Upper lobe of right lung (tissue), 1 donor: ENCODE results near the gene CCDC126. TPM values are rescaled to one million over a fixed set of nuclear protein-coding genes. Genes with fewer than 3 reads are reported as not detected.
A peak's percentile ranks its signal among the peaks of the same experiment; 100 is the strongest.
"Not testable (repeated sequence)": the region's sequence is repeated elsewhere in the genome, so short reads cannot be mapped to it uniquely, and the experiment has no call there.

Experiments
- ATAC-seq: fragments of 200-7000 bp; cut with Tn5 transposase; one replicate; pipeline ENCODE4 v1.9.1; 2020; ENCODE audit warnings: mild to moderate bottlenecking, moderate library complexity
- DNase-seq: peaks from one replicate; pipeline ENCODE4 v3.0.0-alpha.2; 2020
- H3K27ac ChIP-seq: fragments of 200-600 bp; one replicate; pipeline ENCODE4 v1.8.0; 2022
- H3K27me3 ChIP-seq: fragments of 200-600 bp; one replicate; pipeline ENCODE4 v1.8.0; 2022; ENCODE audit warnings: mild to moderate bottlenecking
- H3K36me3 ChIP-seq: fragments of 200-600 bp; one replicate; pipeline ENCODE4 v1.8.0; 2022
- H3K4me1 ChIP-seq: fragments of 200-600 bp; one replicate; pipeline ENCODE4 v1.8.0; 2022
- H3K4me3 ChIP-seq: fragments of 200-600 bp; one replicate; pipeline ENCODE4 v1.8.0; 2022; ENCODE audit warnings: mild to moderate bottlenecking
- H3K9me3 ChIP-seq: fragments of 200-600 bp; one replicate; pipeline ENCODE4 v1.8.0; 2022
- CTCF ChIP-seq: fragments of 200-600 bp; IDR thresholded peaks from one replicate; pipeline ENCODE4 v1.8.0; 2022; ENCODE audit warnings: antibody characterized with exemption
- intact Hi-C: fragments of 100-400 bp; cut with DNase I; formaldehyde crosslinking; loops from one replicate; pipeline ENCODE4 v1.11.0; 2022
- total RNA-seq: library from RNA; stranded (reverse); fragmentation: NEBNext Ultra II Directional; extraction: Animal tissue kit (Norgen Biotek cat#: 25700); gene quantifications from one replicate; pipeline ENCODE4 v1.2.1, GENCODE V29; 2021
- donor health status: DM: no; HTN: yes; CAD: no; lungs with severe emphysema.

Gene CCDC126
- total RNA-seq, 1 donor from 2014 or later: 14.4 TPM

DNA sequence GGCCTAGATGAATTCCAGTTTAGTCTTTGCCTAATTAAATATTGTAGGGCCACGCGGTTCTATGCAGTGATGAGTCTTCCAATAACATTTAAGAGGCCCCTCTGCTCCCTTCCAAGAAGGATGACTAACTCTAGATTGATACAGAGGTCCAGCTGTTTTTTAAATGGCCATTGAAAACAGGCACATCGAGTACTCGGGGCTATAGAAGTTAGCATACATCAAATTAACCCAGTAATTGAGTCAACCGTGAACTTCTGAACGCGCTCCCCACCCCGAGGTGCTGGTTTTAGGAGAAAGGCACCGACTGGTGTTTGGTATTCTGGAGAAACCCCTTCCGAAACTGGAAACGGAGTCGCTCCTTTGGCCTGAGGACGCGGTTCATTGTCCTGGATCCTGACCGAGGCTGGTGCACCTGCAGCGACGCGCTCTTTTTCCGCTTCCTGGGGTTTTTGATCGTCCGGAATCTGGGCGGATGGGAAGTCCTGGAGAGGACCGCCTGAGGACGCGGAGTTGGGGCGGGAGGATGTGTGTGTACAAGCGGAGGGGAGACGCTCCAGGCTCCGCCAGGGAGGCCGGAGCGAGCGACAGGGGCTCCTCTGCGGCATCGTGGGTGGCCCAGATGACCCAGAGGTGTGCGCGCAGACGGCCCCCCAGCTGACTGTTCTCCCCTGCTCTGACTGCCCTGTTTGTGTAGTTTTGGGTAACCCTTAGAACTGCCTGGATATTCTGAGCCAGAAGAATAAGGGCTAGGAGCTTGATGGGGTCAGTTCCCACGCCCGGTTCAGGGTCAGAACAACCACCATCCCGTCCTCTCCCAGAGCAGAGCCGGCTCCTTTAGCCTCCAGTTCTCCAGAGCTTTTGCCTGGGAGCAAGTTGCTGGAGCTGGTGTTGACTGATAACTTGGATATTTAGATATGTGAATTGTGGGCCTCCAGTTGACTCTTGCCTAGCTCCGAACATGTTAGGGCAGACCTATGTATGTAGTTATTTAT is 83.5 kb downstream of the CCDC126 start:
- H3K36me3 ChIP-seq: no peaks in the 10 kb centered on the region
- ATAC-seq (peak; percentile 88), DNase-seq (peak; percentile 86)
- H3K4me1 ChIP-seq: peaks cover 6% of the 10 kb centered on the region
- no peak for TF ChIP-seq CTCF
- intact Hi-C loops: no loop called here
- peak overlapping the region; percentile 94 for H3K4me3 ChIP-seq
- no peaks in the 10 kb centered on the region for H3K9me3 ChIP-seq
- no peaks in the 10 kb centered on the region for H3K27me3 ChIP-seq
- peak overlapping the region; percentile 88 for H3K27ac ChIP-seq

DNA sequence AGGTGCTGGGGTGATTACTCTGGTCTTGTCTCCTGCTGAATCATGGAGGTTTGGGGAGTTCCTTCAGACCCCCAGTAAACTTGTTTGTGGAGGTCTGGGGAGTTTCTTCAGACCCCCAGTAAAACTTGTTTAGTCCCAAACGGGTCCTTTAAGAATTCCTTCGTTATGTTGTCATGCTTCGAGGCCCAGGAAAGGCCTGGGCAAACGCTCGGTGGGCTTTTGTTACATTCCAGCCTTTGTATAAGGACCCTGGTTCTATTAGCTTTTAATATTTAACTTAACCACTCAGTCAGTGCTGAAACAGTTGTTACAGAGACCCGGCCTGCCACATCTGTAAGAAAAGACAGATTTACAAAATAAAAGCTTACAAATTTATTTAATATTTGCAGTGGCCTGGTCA is 86.9 kb downstream of the CCDC126 start:
- H3K27me3 ChIP-seq, H3K9me3 ChIP-seq, H3K36me3 ChIP-seq, DNase-seq, H3K4me3 ChIP-seq, H3K4me1 ChIP-seq, H3K27ac ChIP-seq, ATAC-seq, intact Hi-C loops: not testable (repeated sequence)

DNA sequence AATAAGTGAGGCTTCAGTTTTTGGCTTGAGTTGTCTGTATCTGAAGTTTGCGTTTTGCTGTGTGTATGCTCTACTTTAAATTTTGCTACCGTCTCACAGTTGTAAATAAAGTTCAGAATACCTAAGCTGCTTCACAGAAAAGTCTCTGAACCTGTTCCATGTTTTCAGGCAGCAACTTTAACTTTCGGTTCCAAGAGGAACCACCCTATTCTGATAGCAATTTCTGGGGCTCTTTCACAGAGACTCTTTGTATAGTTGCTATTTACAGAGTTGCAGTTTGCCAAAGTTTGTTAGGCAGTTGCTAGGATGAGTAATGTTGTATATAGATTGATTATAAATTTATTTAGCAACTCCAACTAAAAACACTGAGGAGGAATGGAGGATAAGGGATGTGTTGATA is 88.5 kb downstream of the CCDC126 start:
- intact Hi-C loops: no loop called here
- Histone ChIP-seq H3K4me3 (no peak overlapping the region), H3K36me3 (peaks cover 20% of the 10 kb centered on the region), H3K27ac (no peak overlapping the region), H3K27me3 (no peaks in the 10 kb centered on the region), H3K4me1 (peaks cover 6% of the 10 kb centered on the region), H3K9me3 (no peaks in the 10 kb centered on the region)
- DNase-seq: no peak
- no peak for TF ChIP-seq CTCF
- no peak for ATAC-seq

GRCh38 chr7:23687011-23687410 is 89.8 kb downstream of the CCDC126 start:
- Histone ChIP-seq H3K9me3 (no peaks in the 10 kb centered on the region), H3K4me3 (no peak overlapping the region), H3K27me3 (no peaks in the 10 kb centered on the region), H3K4me1 (no peaks in the 10 kb centered on the region), H3K36me3 (peaks cover 32% of the 10 kb centered on the region), H3K27ac (no peak overlapping the region)
- intact Hi-C loops: no loop called here
- DNase-seq (no peak), ATAC-seq (no peak)
- no peak for TF ChIP-seq CTCF

GRCh38 chr7:23689165-23689564 is 92.0 kb downstream of the CCDC126 start:
- Histone ChIP-seq H3K4me3 (no peak overlapping the region), H3K27me3 (no peaks in the 10 kb centered on the region), H3K36me3 (peaks cover 46% of the 10 kb centered on the region), H3K27ac (no peak overlapping the region), H3K4me1 (no peaks in the 10 kb centered on the region), H3K9me3 (no peaks in the 10 kb centered on the region)
- intact Hi-C loops: no loop called here
- DNase-seq (no peak), ATAC-seq (no peak)
- TF ChIP-seq CTCF: no peak

DNA sequence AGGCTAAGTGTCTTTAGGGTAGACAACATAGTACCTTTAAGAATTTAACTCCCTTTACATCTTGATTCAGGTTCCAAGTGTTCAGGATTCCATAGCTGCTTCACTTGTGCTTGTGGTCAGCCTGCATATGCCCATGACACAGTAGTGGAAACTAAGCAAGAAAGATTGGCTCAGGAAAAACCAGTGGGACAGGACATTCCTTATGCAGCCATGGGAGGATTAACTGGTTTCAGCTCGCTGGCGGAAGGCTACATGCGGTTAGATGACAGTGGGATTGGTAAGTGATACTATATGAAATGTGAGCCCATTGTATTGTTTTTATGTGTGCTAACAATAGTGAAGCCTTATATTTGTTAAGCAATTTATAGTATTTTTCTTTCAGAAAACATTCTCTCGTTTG is 94.1 kb downstream of the CCDC126 start:
- no peak for TF ChIP-seq CTCF
- Histone ChIP-seq H3K4me3 (no peak overlapping the region), H3K4me1 (no peaks in the 10 kb centered on the region), H3K36me3 (peaks cover 61% of the 10 kb centered on the region), H3K27me3 (no peaks in the 10 kb centered on the region), H3K27ac (no peak overlapping the region), H3K9me3 (no peaks in the 10 kb centered on the region)
- intact Hi-C loops: no loop called here
- DNase-seq: no peak
- no peak for ATAC-seq
